GM19455 (cell line): ENCODE measurements around the gene NR3C2.

ENCODE experiments used
- ATAC-seq: cut with Tn5 transposase; IDR thresholded peaks from one replicate; pipeline ENCODE4 v1.9.1; 2021; ENCODE audit not compliant: unreplicated experiment

NR3C2 gene

GRCh38 chr4:148315049-148315448 is 127.2 kb downstream of the NR3C2 start:
- no peak for ATAC-seq

GRCh38 chr4:148312956-148313490 is 129.2 kb downstream of the NR3C2 start:
- no peak for ATAC-seq

GRCh38 chr4:148311526-148311925 is 130.7 kb downstream of the NR3C2 start:
- ATAC-seq: no peak

GRCh38 chr4:148310756-148311155 is 131.5 kb downstream of the NR3C2 start:
- ATAC-seq: no peak

- no peak for ATAC-seq
Measured at GRCh38 chr4:148305751-148306150, 136.5 kb downstream of the NR3C2 start.

GRCh38 chr4:148302416-148302815 is 139.8 kb downstream of the NR3C2 start:
- ATAC-seq: no peak

GRCh38 chr4:148300877-148301276 is 141.3 kb downstream of the NR3C2 start:
- no peak for ATAC-seq

GRCh38 chr4:148299337-148299736 is 142.9 kb downstream of the NR3C2 start:
- no peak for ATAC-seq

GRCh38 chr4:148296498-148296897 is 145.7 kb downstream of the NR3C2 start:
- ATAC-seq: no peak

GRCh38 chr4:148295642-148296041 is 146.6 kb downstream of the NR3C2 start:
- ATAC-seq: no peak

- ATAC-seq: no peak
Measured at GRCh38 chr4:148293571-148293970, 148.6 kb downstream of the NR3C2 start.

- no peak for ATAC-seq
Measured at GRCh38 chr4:148292686-148293085, 149.5 kb downstream of the NR3C2 start.

GRCh38 chr4:148289740-148290139 is 152.5 kb downstream of the NR3C2 start:
- ATAC-seq: no peak

- no peak for ATAC-seq
Measured at GRCh38 chr4:148288448-148288847, 153.8 kb downstream of the NR3C2 start.

- no peak for ATAC-seq
Measured at GRCh38 chr4:148287111-148287510, 155.1 kb downstream of the NR3C2 start.

- no peak for ATAC-seq
Measured at GRCh38 chr4:148286012-148286411, 156.2 kb downstream of the NR3C2 start.

- no peak for ATAC-seq
Measured at GRCh38 chr4:148283665-148284064, 158.5 kb downstream of the NR3C2 start.

GRCh38 chr4:148278310-148278709 is 163.9 kb downstream of the NR3C2 start:
- no peak for ATAC-seq

GRCh38 chr4:148275266-148275665 is 166.9 kb downstream of the NR3C2 start:
- ATAC-seq: no peak

GRCh38 chr4:148273501-148273986 is 168.7 kb downstream of the NR3C2 start:
- ATAC-seq: no peak

GRCh38 chr4:148271166-148271565 is 171.0 kb downstream of the NR3C2 start:
- ATAC-seq: no peak

- no peak for ATAC-seq
Measured at GRCh38 chr4:148270630-148271029, 171.6 kb downstream of the NR3C2 start.

- ATAC-seq: no peak
Measured at GRCh38 chr4:148268835-148269234, 173.4 kb downstream of the NR3C2 start.
